Stimulated activated CD8-positive, alpha-beta memory T cell treated with anti-CD3 and anti-CD28 coated beads, Interleukin-4, amount 100 ng/mL, for 4 hours (primary cell): ENCODE measurements around the gene IGSF8.

Source experiments
- DNase-seq, 2 donors: peaks; one replicate each; pipeline ENCODE4 v3.0.0-alpha.2; 2020; ENCODE audit warnings: low read depth in 2 of 2, low spot score in 1 of 2

The IGSF8 gene

GRCh38 chr1:160107512-160107911 lies 9.1 kb upstream of the IGSF8 start:
- DNase-seq = no peak

GRCh38 chr1:160105155-160105554 lies 6.7 kb upstream of the IGSF8 start:
- DNase-seq = no peak

GRCh38 chr1:160104486-160104885 lies 6.1 kb upstream of the IGSF8 start:
- no peak for DNase-seq

GRCh38 chr1:160103658-160104408 lies 5.4 kb upstream of the IGSF8 start:
- DNase-seq = no peak

GRCh38 chr1:160101717-160102522 lies 3.5 kb upstream of the IGSF8 start:
- no peak for DNase-seq

GRCh38 chr1:160101037-160101716 lies 2.8 kb upstream of the IGSF8 start:
- DNase-seq = peak; percentile 40 to 64

- no peak for DNase-seq
Observed at GRCh38 chr1:160099716-160100375, 1.4 kb upstream of the IGSF8 start.

GRCh38 chr1:160098852-160099561 lies 588 bp upstream of the IGSF8 start:
- DNase-seq = peak; percentile 97 to 98

- no peak for DNase-seq
Observed at GRCh38 chr1:160097151-160097910, 1.1 kb downstream of the IGSF8 start.

- no peak for DNase-seq
Observed at GRCh38 chr1:160096274-160097116, 1.9 kb downstream of the IGSF8 start.

GRCh38 chr1:160095382-160096105 lies 2.9 kb downstream of the IGSF8 start:
- DNase-seq = no peak

GRCh38 chr1:160094806-160095205 lies 3.6 kb downstream of the IGSF8 start:
- no peak for DNase-seq

GRCh38 chr1:160094291-160094625 lies 4.2 kb downstream of the IGSF8 start:
- DNase-seq = no peak

GRCh38 chr1:160093624-160094290 lies 4.7 kb downstream of the IGSF8 start:
- no peak for DNase-seq

- DNase-seq = no peak
Observed at GRCh38 chr1:160093069-160093395, 5.4 kb downstream of the IGSF8 start.

GRCh38 chr1:160092366-160093068 lies 5.9 kb downstream of the IGSF8 start:
- DNase-seq = no peak

- DNase-seq = no peak
Observed at GRCh38 chr1:160091666-160092223, 6.7 kb downstream of the IGSF8 start.
